GM18861 (cell line): ENCODE measurements around the gene EML6.
"Not testable (repeated sequence)": the region's sequence is repeated elsewhere in the genome, so short reads cannot be mapped to it uniquely, and the experiment has no call there.

ENCODE experiments used
- ATAC-seq: cut with Tn5 transposase; IDR thresholded peaks from one replicate; pipeline ENCODE4 v1.9.1; 2021; ENCODE audit not compliant: unreplicated experiment

EML6 gene

GRCh38 chr2:54723131-54723995 is at the start of gene EML6:
EML6 (plus strand) TSS chr2:54723662; CDS start chr2:54725062, 1,400 bp downstream.
- peak; percentile 98 for ATAC-seq

GRCh38 chr2:54675281-54675680 is 48.2 kb upstream of the EML6 start:
- no peak for ATAC-seq

- ATAC-seq, result no peak
These were observed 47.7 kb upstream of the EML6 start for GRCh38 chr2:54675738-54676137.

GRCh38 chr2:54676656-54677055 is 46.8 kb upstream of the EML6 start:
- ATAC-seq, result no peak

- no peak for ATAC-seq
These were observed 45.8 kb upstream of the EML6 start for GRCh38 chr2:54677476-54678265.

GRCh38 chr2:54678719-54679118 is 44.7 kb upstream of the EML6 start:
- no peak for ATAC-seq

- ATAC-seq, result peak; percentile 70
These were observed 42.9 kb upstream of the EML6 start for GRCh38 chr2:54680397-54681041.

- no peak for ATAC-seq
These were observed 42.0 kb upstream of the EML6 start for GRCh38 chr2:54681416-54681815.

GRCh38 chr2:54683596-54683995 is 39.9 kb upstream of the EML6 start:
- ATAC-seq, result no peak

GRCh38 chr2:54685263-54685775 is 38.1 kb upstream of the EML6 start:
- no peak for ATAC-seq

- ATAC-seq, result no peak
These were observed 35.8 kb upstream of the EML6 start for GRCh38 chr2:54687595-54688152.

- no peak for ATAC-seq
These were observed 31.9 kb upstream of the EML6 start for GRCh38 chr2:54691445-54692135.

- no peak for ATAC-seq
These were observed 30.9 kb upstream of the EML6 start for GRCh38 chr2:54692556-54692955.

GRCh38 chr2:54695378-54695777 is 28.1 kb upstream of the EML6 start:
- no peak for ATAC-seq

GRCh38 chr2:54697934-54698333 is 25.5 kb upstream of the EML6 start:
- ATAC-seq, result no peak

GRCh38 chr2:54698926-54699325 is 24.5 kb upstream of the EML6 start:
- ATAC-seq, result not testable (repeated sequence)

- no peak for ATAC-seq
These were observed 23.8 kb upstream of the EML6 start for GRCh38 chr2:54699665-54700064.

GRCh38 chr2:54701029-54701428 is 22.4 kb upstream of the EML6 start:
- ATAC-seq, result no peak

GRCh38 chr2:54704238-54704637 is 19.2 kb upstream of the EML6 start:
- ATAC-seq, result peak; percentile 12
